ENCODE results near the gene HPS6.
"Not testable (repeated sequence)": the region's sequence is repeated elsewhere in the genome, so short reads cannot be mapped to it uniquely, and the experiment has no call there.

HPS6 gene

DNA sequence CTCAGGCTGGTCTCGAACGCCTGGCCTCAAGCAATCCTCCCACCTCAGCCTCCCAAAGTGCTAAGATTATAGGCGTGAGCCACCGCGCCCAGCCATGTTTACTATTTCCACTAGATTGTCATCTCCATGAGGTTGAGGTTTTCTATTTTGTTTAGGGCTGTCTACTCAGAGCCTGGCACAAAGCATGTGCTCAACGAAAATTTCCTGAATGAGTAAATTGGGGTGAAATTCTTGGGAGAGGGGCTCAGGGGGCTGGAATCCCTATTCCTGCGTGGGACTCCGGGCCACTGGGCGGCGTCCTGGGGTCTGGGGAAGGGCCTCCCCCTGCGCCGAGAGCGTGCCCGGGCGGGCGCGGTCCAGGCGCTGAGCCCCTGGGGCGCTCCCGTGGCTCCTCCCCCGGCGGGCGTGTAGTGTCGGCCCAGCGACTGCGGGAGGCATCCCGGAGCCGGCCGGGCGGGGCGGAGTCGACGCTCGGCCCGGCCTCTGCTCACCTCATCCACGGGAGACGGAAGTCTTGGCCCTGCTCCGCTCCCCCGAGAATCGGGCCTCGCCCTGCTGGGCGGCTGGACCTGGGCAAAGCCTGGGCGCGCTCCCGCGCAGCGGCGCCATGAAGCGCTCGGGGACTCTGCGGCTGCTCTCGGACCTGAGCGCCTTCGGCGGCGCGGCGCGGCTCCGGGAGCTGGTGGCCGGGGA lies at the start of gene HPS6:
Gene HPS6 (plus strand): TSS at position 482 of the 693 bp plus-strand sequence. CDS start 126 bp downstream, at position 608.
- peak; percentile 62 to 63 for DNase-seq (ENCODE audit: low read depth in 2 of 2)

DNA sequence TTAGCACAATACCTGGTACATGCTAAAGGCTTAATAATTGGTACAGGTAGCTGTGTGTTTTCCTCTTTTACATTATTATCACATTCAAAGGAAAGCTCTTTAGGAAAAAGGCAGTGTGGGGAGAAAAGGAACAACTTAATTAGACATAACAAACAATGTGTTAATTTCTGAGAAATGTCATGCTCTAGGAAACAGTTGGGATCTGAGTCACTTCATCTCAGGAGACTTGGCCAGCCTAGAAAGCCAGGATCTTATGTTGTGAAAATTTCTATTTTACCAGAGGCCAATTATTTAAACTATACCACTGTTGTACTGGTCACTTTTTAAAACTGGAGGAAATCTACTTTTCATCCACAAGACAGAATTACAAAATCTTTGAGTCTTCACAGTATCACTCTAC lies 48.7 kb upstream of the HPS6 start:
- no peak for DNase-seq (ENCODE audit: low read depth in 2 of 2)

DNA sequence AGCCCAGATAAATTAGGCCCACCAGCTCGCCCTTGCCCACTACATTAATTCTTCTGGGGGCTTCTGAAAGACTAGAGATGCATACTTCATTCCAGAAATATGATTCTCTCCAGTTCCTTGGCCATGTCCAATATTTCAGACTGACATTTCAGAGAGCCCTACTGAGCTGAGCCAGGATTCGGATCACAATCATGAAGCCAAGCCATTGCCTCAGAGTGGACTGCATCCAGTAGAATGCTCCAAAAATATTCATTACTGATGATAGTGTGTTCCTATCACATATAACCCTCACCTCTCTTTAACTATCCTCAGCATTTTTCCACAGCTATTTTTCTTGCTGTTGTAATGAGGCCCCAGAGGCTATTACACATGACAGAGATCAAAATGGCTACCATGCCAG lies 47.9 kb upstream of the HPS6 start:
- DNase-seq (ENCODE audit: low read depth in 2 of 2), result no peak

DNA sequence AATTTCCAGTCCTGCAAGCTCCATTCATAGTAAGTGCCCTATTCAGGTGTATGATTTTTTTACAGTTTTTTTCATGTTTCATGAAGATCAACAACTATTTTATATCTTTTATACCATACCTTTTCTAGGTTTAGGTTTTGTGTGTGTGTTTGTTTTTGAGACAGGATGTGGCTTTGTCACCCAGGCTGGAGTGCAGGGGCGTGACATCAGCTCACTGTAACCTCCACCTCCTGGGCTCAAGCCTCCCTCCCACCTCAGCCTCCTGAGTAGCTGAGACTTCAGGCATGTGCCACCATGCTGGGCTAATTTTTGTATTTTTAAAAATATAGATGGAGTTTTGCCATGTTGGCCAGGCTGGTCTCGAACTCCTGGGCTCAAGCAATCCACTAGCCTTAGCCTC lies 44.2 kb upstream of the HPS6 start:
- DNase-seq (ENCODE audit: low read depth in 2 of 2), result no peak

DNA sequence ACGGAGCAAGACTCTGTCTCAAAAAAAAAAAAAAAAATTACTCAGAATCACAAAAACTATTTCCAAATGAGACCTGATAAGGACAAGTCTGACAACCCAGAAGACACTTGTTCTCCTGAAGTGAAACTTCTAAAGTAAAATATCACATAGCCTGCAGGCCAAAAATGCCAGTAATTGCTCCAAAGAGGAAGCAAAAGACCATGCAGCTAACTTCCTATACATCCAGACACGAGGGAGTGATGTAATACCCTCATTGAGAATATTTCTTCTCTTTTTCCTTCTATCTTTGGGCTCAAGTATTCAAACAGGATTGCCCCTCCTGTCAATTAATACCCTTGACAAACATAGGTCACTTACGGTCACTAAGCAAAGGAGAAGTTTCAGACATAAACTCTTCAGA lies 40.4 kb upstream of the HPS6 start:
- no peak for DNase-seq (ENCODE audit: low read depth in 2 of 2)

DNA sequence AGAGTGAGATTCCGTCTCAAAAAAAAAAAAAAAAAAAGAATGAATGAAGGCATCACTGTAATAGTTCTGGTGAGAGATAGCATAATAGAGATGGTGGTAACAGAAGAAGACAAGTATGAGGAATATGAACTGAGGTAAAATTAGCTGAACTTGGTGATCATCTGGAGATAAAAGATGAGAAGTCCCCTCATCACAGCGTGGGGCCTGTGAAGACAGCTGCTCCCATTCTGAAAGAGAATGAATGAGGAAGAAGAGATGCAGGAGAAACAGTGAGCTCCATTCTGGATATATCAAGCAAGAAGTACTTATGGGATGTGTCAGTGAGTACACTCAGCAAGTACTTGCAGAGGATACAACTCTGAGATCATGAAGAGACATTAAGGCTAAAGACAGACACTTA lies 37.9 kb upstream of the HPS6 start:
- no peak for DNase-seq (ENCODE audit: low read depth in 2 of 2)

DNA sequence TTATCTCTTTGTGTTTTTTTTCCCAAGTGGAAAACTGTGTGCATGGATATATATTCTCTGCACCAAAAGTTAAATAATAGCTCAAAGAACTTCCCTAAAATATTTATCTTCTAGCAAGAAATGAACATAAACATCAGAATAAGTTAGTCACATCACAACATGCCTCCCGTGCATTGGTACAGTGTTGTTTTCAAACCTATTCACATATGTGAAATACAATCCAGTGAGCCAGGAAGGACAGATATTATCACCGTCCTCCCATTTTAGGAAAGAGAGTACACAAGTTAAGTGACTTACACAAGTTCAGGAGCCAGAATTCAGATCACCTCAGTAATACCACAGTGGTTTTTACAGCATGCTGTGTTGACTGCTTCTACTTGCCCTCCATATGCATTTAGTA lies 31.4 kb upstream of the HPS6 start:
- no peak for DNase-seq (ENCODE audit: low read depth in 2 of 2)

DNA sequence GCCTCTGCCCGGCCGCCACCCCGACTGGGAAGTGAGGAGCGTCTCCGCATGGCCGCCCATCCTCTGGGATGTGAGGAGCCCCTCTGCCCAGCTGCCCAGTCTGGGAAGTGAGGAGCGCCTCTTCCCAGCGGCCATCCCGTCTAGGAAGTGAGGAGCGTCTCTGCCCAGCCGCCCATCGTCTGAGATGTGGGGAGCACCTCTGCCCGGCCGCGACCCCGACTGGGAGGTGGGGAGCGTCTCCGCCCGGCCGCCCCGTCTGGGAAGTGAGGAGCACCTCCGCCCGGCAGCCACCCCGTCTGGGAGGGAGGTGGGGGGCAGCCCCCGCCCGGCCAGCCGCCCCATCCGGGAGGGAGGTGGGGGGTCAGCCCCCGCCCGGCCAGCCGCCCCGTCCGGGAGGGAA lies 29.3 kb upstream of the HPS6 start:
- DNase-seq (ENCODE audit: low read depth in 2 of 2), result not testable (repeated sequence)

DNA sequence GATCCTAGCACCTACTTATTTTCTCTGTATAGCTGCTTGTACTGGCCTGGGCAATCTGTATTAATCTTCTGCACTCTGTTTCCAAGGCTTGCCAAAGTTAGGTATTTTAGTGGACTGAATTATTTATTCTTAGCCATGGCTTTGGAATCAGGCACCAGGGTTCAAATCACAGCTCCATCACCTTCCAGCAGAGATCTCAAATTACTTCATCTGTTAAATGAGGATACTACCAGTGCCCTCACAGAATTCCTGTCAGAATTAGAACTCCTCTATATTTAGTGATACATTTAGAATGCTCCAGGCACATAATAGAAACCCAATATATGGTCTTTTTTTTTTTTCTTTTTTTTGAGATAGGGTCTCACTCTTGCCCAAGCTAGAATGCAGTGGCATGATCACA lies 26.7 kb upstream of the HPS6 start:
- no peak for DNase-seq (ENCODE audit: low read depth in 2 of 2)

DNA sequence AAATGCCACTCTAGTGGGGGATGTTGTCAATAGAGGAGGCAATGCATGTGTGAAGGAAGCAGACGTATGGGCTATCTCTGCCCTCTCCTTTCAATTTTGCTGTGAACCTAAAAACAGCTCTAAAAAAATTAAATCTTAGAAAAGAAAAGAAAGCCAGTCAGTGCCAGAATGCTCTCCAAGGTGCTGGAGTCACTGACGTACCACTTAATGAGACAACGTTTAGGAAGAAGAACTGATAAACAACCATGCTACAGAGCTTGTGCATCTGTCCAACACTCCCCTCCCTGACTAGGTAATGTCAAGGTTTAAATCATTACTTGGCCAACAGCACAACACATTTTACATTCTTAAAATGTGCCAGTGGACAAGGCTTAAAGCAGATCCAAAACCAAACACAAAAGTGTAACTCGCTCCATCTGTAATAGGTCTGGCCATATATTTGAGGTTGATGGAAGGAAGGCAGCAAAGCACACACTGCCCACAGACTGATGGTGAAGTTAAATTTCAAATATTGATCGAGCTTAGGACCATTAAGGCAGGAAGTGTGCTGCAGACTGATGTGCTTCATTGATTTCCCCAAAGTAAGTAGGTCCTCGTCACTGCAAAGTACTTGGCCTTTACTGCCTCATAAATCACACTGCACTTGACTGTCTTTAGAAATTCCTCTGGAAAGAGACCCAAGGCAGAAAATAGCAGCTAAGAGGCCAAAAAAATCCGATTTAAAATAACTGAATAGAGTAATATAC lies 24.7 kb upstream of the HPS6 start:
- no peak for DNase-seq (ENCODE audit: low read depth in 2 of 2)

DNA sequence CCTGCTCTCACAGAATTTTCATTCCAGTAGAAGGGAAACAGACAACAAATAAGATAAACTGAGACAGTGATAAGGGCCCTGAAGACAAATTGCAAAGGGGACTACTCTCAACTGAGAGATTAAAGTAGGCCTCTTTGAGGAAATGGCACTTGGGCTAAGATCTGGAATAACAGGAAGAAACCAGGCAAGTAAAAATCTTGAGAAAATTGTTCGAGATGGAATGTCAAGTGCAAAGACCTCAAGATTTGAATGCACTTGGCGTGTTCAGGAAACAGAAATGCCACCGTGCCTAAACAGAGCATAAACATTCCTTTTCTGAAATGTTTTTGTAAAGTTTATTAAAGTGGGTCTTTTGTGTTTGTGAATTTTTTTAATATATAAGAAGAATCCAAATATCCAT lies 19.9 kb upstream of the HPS6 start:
- no peak for DNase-seq (ENCODE audit: low read depth in 2 of 2)

DNA sequence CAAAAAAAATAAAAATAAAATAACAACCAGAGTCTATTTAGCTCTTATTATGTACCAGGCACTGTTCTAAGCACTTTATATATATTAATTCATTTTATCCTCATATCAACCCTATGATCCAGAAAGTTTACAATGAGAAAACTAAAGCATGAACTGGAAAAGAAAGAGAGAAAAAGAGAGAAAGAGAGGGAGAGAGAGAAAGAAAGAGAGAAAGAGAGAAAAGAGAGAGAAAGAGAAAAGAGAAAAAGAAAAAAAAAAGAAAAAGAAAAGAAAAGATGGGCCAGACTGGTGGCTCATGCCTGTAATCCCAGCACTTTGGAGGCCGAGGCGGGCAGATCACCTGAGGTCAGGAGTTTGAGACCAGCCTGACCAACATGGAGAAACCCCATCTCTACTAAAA lies 19.1 kb upstream of the HPS6 start:
- no peak for DNase-seq (ENCODE audit: low read depth in 2 of 2)

DNA sequence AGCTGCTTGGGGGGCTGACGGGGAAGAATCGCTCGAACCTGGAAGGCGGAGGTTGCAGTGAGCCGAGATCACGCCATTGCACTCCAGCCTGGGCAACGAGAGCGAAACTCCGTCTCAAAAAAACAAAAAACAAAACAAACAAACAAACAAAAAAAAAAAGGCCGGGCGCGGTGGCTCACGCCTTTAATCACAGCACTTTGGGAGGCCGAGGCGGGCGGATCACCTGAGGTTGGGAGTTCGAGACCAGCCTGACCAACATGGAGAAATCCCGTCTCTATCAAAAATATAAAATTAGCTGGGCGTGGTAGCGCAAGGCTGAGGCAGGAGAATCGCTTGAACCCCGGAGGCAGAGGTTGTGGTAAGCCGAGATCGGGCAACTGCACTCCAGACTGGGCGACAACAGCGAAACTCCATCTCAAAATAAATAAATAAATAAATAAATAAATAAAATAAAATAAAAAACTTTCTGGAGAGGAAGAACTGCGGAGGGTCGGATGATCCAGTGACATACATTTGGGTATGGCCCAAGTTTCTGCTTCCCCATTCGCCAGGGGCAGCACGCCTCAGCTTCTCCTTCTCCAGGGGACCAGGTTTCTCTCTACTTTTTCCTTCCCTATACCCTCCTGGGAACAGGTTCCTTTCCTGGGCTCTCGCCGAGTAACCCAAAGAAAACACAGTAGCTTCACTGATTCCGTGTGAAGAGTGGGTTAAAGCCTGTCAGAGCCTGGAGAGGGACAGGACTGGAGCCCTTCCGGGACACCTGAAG lies 10.1 kb upstream of the HPS6 start:
- not testable (repeated sequence) for DNase-seq (ENCODE audit: low read depth in 2 of 2)

DNA sequence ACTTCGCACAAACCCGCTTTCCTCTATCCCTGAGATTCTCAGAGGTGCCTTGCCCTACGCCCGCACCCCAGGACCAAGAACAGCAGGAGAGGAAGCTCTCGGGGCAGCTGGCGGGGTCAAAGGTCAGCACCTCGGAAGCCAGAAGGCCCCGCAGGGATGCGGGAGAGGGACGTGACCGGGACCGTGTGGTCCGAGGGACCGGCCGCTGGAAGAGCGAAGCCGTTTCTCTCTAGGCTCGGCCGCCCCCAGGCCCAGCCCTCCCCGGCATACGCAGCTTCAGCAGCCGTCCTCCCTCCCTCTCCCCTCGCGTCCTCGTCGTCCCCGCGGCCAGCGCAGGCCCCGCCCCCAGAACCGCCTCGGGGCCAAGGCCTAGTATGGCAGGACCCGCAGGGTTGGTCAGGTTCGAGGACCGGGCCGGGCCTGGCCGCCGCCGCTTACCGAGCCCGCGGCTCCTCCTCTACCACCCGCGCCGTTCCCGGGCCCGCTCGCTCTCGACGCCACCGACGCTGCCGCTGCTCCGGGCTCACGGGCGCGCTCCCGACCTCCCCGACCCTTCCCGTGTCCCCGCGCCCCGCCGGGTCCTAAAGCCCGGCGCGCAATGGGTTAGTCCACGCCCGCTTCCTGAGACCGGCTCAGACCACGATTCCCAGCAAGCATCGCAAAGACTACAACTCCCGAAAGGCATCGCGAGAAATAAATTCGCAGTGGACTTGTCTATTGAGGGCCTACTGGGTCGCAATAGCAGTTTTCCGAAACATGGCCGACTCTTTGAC lies 9.3 kb upstream of the HPS6 start, which contains the start of gene ARMH3:
Gene ARMH3 (minus strand): TSS at position 527 of the 773 bp plus-strand sequence. CDS start 16,059 bp downstream, outside the sequence.
- DNase-seq (ENCODE audit: low read depth in 2 of 2), result peak; percentile 95

DNA sequence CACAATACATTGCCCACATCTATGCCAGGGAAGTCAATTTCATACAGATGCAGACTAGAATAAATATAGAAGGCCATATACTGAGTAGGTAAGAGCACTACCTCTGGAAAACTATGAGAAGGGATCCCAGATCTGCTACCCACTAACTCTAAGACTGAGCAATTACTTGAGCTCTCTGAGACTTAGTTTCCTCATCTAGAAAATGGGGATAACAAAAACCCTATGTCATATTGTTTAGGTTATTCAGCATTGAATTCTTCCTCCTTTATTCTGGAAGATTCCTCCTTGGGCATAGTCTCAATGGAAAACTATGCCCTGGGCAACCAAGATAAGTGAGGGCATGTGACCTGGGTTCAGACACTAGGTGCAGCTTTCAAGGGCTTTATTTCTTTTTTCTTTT lies 5.2 kb upstream of the HPS6 start:
- no peak for DNase-seq (ENCODE audit: low read depth in 2 of 2)

DNA sequence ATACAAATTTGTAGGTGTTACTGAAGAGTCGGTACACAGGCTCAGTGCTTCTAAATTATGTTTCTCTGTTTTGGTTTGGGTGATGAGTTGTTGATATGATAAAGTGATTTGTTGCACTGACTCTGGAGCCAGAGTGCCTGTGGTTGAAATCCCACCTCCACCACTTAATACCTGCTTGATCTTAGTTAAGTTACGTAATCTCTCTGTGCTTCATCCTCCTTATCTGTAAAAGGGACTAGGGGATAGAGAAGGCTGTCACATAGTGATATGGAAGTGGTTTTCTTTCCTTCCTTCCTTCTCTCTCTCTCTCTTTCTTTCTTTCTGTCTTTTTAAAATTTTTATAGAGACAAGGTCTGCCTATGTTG lies 664 bp upstream of the HPS6 start:
- DNase-seq (ENCODE audit: low read depth in 2 of 2), result no peak

DNA sequence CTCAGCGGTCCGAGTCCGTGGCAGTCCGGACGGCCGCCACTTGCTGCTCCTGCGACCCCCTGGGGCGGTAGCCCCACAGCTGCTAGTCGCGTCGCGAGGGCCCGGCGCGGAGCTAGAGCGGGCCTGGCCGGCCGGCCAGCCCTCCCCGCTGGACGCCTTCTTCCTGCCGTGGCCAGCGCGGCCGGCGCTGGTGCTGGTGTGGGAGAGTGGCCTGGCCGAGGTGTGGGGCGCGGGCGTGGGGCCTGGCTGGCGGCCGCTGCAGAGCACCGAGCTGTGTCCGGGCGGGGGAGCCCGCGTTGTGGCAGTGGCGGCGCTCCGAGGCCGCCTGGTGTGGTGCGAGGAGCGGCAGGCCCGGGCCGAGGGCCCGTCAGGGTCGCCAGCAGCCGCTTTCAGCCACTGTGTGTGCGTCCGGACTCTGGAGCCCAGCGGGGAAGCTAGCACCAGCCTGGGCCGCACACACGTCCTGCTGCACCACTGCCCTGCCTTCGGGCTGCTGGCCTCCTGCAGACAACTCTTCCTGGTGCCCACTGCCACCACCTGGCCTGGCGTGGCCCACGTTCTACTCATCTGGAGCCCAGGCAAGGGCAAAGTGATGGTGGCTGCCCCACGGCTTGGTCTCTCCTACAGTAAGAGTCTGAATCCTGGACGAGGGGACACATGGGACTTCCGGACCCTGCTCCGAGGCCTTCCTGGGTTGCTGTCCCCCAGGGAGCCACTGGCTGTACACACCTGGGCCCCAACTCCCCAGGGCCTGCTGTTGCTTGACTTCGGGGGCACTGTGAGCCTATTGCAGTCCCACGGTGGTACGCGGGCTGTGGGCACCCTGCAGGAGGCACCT lies 631 bp downstream of the HPS6 start:
- no peak for DNase-seq (ENCODE audit: low read depth in 2 of 2)

DNA sequence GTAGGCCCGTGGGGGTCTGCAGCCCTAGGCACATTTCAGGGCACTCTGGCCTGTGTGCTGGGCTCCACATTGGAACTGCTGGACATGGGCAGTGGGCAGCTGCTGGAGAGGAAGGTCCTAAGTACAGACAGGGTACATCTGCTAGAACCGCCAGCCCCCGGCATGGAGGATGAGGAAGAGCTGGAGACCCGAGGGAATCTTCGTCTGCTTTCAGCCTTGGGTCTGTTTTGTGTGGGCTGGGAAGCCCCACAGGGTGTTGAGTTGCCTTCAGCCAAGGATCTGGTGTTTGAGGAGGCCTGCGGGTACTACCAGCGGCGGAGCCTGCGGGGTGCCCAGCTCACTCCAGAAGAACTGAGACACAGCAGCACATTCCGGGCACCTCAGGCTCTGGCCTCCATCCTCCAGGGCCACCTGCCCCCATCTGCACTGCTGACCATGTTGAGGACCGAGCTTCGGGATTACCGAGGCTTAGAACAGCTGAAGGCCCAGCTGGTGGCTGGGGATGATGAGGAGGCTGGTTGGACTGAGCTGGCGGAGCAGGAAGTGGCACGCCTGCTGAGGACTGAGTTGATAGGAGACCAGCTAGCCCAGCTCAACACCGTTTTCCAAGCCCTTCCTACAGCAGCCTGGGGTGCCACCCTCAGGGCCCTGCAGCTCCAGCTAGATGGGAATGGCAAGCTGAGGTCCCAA lies 1.4 kb downstream of the HPS6 start:
- no peak for DNase-seq (ENCODE audit: low read depth in 2 of 2)

DNA sequence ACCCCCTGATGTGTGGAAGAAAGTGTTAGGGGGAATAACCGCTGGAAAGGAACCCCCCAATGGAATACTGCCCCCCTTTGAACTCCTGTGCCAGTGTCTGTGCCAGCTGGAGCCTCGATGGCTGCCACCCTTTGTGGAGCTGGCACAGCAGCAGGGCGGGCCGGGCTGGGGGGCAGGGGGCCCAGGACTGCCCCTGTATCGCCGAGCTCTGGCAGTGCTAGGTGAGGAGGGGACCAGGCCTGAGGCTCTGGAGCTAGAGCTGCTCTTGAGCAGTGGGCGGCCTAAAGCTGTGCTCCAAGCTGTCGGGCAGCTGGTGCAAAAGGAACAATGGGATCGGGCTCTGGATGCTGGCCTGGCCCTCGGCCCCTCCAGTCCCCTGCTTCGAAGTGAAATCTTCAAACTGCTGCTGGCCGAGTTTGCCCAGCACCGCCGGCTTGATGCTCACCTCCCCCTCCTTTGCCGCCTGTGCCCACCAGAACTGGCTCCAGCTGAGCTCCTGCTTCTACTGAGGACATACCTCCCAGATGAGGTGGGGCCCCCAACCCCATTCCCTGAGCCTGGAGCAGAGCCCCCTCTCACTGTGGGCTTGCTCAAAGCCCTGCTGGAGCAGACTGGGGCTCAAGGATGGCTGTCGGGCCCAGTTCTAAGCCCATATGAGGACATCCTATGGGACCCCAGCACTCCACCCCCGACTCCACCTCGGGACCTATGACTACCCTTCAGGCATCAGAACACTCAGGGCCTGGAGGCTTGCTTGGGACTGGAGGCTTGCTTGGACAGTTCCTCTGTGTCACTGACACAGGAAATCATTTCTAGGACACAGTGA lies 2.2 kb downstream of the HPS6 start:
- DNase-seq (ENCODE audit: low read depth in 2 of 2), result no peak

DNA sequence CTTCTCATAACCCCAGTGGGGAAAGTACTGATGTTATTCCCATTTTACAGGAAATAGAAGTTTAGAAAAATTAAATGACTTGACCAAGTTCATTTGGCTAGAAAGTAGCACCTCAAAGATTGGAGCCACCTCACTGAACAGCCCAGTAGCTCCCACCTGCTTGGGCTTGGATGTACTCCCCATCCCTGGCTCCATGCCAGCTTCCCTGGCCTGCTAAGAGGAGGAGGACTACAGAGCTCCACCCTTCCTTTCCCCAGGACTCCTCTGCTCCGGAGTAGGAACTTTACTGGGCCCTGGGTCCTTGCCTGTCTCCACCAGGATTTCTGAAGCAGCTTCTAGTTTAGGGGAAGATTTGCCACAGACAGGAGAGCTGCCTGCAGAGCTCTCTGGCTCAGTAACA lies 3.1 kb downstream of the HPS6 start:
- no peak for DNase-seq (ENCODE audit: low read depth in 2 of 2)

Data from fibroblast of skin of left biceps (primary cell).